Body of pancreas (tissue), 4 donors: ENCODE results near the gene ALLC. TPM values are rescaled to one million over a fixed set of nuclear protein-coding genes. Genes with fewer than 3 reads are reported as not detected.

Experiments used
- ATAC-seq: fragments of 150-250 bp; one replicate; pipeline ENCODE4 v1.9.1; 2016
- DNase-seq, 4 donors: peaks; one replicate each; pipeline ENCODE4 v3.0.0-alpha.2; 2019
- H3K27ac ChIP-seq, 4 donors: fragments of 200-600 bp; sonication (generic); 1 replicate in 3 of 4; 2 replicates in 1 of 4; pipeline versions ENCODE4 v1.5.1 to v1.6.1; 2016 to 2019; ENCODE audit warnings: mild to moderate bottlenecking in 1 of 4, mixed read lengths in 1 of 4, moderate library complexity in 1 of 4
- H3K27me3 ChIP-seq, 2 donors: fragments of 200-600 bp; sonication (generic); one replicate each; pipeline ENCODE4 v1.6.0; 2016; ENCODE audit warnings: mild to moderate bottlenecking in 1 of 2
- H3K36me3 ChIP-seq, 2 donors: fragments of 200-600 bp; sonication (generic); replicated peaks in 1 of 2; 2 replicates each; pipeline ENCODE4 v1.5.1; 2016; ENCODE audit warnings: low read depth in 2 of 2; ENCODE audit not compliant: insufficient read depth in 1 of 2
- H3K4me1 ChIP-seq: fragments of 200-600 bp; sonication (generic); one replicate; pipeline ENCODE4 v1.6.0; 2016
- H3K4me3 ChIP-seq, 2 donors: fragments of 200-600 bp; sonication (generic); 1 replicate in 1 of 2; 2 replicates in 1 of 2; pipeline ENCODE4 v1.5.1; 2016 to 2019
- H3K9me3 ChIP-seq, 3 donors: fragments of 200-600 bp; sonication (generic); 1 replicate in 2 of 3; 2 replicates in 1 of 3; pipeline ENCODE4 v1.5.1; 2016
- CTCF ChIP-seq, 7 experiments: fragments of 450-650 bp in 4 of 7; fragments of 200-600 bp in 3 of 7; sonication (generic) in 3 of 7; IDR thresholded peaks; one replicate each; pipeline ENCODE4 v1.5.1; 2016 to 2019; ENCODE audit warnings: antibody characterized with exemption in 7 of 7
- POLR2A ChIP-seq, 3 donors: fragments of 450-650 bp; IDR thresholded peaks; one replicate each; pipeline ENCODE4 v1.6.1; 2016; ENCODE audit warnings: antibody characterized with exemption in 3 of 3, mild to moderate bottlenecking in 2 of 3
- WGBS, 2 donors: methylation state at CpG; one replicate each; pipeline ENCODE4 v1.1.5; 2017; 5-methylcytosine and 5-hydroxymethylcytosine counted together
- intact Hi-C: fragments of 100-400 bp; cut with DNase I; formaldehyde crosslinking; loops from one replicate; pipeline ENCODE4 v1.15.1; 2023
- total RNA-seq, 2 donors: library from RNA; depleted of rRNA; stranded (reverse); fragments of >200 nt; gene quantifications; one replicate each; pipeline ENCODE4 v1.1.0, GENCODE V29; 2016

Gene ALLC
- total RNA-seq, 2 donors from 2014 or later: not detected

- H3K27ac ChIP-seq: no peak overlapping the region
- H3K4me1 ChIP-seq: no peaks in the 10 kb centered on the region
- no peak overlapping the region for H3K4me3 ChIP-seq
- TF ChIP-seq POLR2A (IDR thresholded peaks at IDR 0.05) (no peak), CTCF (IDR thresholded peaks at IDR 0.05) (no peak)
- 55 to 67% methylated on average over 9 of the region's 9 CpGs for WGBS, 2 donors
- DNase-seq (no peak), ATAC-seq (no peak)
- no peaks in the 10 kb centered on the region for H3K36me3 ChIP-seq
- intact Hi-C loops: no loop called here
- H3K9me3 ChIP-seq: no peaks in the 10 kb centered on the region
- peaks cover 0 to 4% of the 10 kb centered on the region in 2 donors for H3K27me3 ChIP-seq
These were observed 71.8 kb downstream of the ALLC start for GRCh38 chr2:3729786-3730185.

- no peak for DNase-seq
- intact Hi-C loops: no loop called here
- H3K27me3 ChIP-seq: peaks cover 0 to 4% of the 10 kb centered on the region in 2 donors
- H3K36me3 ChIP-seq: no peaks in the 10 kb centered on the region
- no peak overlapping the region for H3K4me3 ChIP-seq
- H3K27ac ChIP-seq: no peak overlapping the region
- WGBS, 2 donors: 61 to 62% methylated on average over 5 to 8 of the region's 8 CpGs
- TF ChIP-seq POLR2A (IDR thresholded peaks at IDR 0.05) (no peak), CTCF (IDR thresholded peaks at IDR 0.05) (no peak)
- no peak for ATAC-seq
- no peaks in the 10 kb centered on the region for H3K9me3 ChIP-seq
- H3K4me1 ChIP-seq: no peaks in the 10 kb centered on the region
These were observed 72.6 kb downstream of the ALLC start for GRCh38 chr2:3730646-3731045.

- TF ChIP-seq CTCF (IDR thresholded peaks at IDR 0.05) (no peak), POLR2A (IDR thresholded peaks at IDR 0.05) (no peak)
- no peaks in the 10 kb centered on the region for H3K9me3 ChIP-seq
- H3K36me3 ChIP-seq: no peaks in the 10 kb centered on the region
- no peaks in the 10 kb centered on the region for H3K4me1 ChIP-seq
- H3K27ac ChIP-seq: no peak overlapping the region
- no peak for DNase-seq
- no peak for ATAC-seq
- intact Hi-C loops: no loop called here
- WGBS, 2 donors: 75 to 85% methylated on average over 7 of the region's 7 CpGs
- H3K4me3 ChIP-seq: no peak overlapping the region
- peaks cover 0 to 4% of the 10 kb centered on the region in 2 donors for H3K27me3 ChIP-seq
These were observed 73.8 kb downstream of the ALLC start for GRCh38 chr2:3731829-3732228.

GRCh38 chr2:3736112-3736511, 78.1 kb downstream of the ALLC start:
- intact Hi-C loops: no loop called here
- no peaks in the 10 kb centered on the region for H3K4me1 ChIP-seq
- H3K36me3 ChIP-seq: no peaks in the 10 kb centered on the region
- no peaks in the 10 kb centered on the region for H3K27me3 ChIP-seq
- 45 to 62% methylated on average over 7 of the region's 7 CpGs for WGBS, 2 donors
- no peak for TF ChIP-seq CTCF (IDR thresholded peaks at IDR 0.05)
- TF ChIP-seq POLR2A (IDR thresholded peaks at IDR 0.05): no peak
- H3K4me3 ChIP-seq: no peak overlapping the region
- ATAC-seq (no peak), DNase-seq (no peak)
- no peak overlapping the region for H3K27ac ChIP-seq
- no peaks in the 10 kb centered on the region for H3K9me3 ChIP-seq

GRCh38 chr2:3737128-3737527, 79.1 kb downstream of the ALLC start:
- intact Hi-C loops: no loop called here
- Histone ChIP-seq H3K36me3 (no peaks in the 10 kb centered on the region), H3K27ac (no peak overlapping the region), H3K4me1 (no peaks in the 10 kb centered on the region), H3K9me3 (no peaks in the 10 kb centered on the region), H3K27me3 (no peaks in the 10 kb centered on the region), H3K4me3 (no peak overlapping the region)
- ATAC-seq (no peak), DNase-seq (no peak)
- no peak for TF ChIP-seq POLR2A (IDR thresholded peaks at IDR 0.05)
- TF ChIP-seq CTCF (IDR thresholded peaks at IDR 0.05): no peak
- WGBS, 2 donors: 52 to 54% methylated on average over 7 to 9 of the region's 9 CpGs
